HG02938 (cell line): Measurements from ENCODE around the gene DPYSL3.
A peak's percentile ranks its signal among the peaks of the same experiment; 100 is the strongest.
"Not testable (repeated sequence)": the region's sequence is repeated elsewhere in the genome, so short reads cannot be mapped to it uniquely, and the experiment has no call there.

ENCODE experiments used
- ATAC-seq: cut with Tn5 transposase; IDR thresholded peaks from one replicate; pipeline ENCODE4 v1.9.1; 2021; ENCODE audit warnings: mild to moderate bottlenecking, moderate library complexity; ENCODE audit not compliant: unreplicated experiment

DPYSL3 gene

GRCh38 chr5:147509710-147510651 is at the start of gene DPYSL3:
Gene DPYSL3, minus strand, starts transcription at chr5:147510068. Its CDS starts 210 bp downstream, at chr5:147509858.
- ATAC-seq: no peak

DNA sequence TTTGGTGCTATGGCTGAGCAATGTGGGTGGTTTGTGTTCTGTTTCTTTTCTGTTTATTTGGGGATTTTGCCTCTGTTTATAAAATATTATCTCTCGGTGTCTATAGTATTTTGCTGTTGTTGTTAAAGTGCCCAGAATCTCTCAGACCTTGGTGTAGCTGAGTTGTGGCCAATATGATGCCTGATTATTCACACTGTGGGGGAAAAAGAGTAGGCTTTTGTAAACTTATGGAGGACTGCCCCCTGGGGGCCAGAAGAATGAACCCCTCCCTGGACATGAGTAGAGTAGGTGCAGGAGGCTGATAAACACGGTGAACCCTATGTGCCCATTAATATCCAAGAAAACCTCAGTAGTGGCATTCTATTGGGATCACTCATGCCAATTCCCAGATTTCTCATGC is 49.0 kb upstream of the DPYSL3 start:
- peak; percentile 61 for ATAC-seq

- no peak for ATAC-seq
These were observed 48.2 kb upstream of the DPYSL3 start for GRCh38 chr5:147557876-147558745.

GRCh38 chr5:147555176-147555575 is 45.3 kb upstream of the DPYSL3 start:
- ATAC-seq: no peak

GRCh38 chr5:147554261-147554817 is 44.5 kb upstream of the DPYSL3 start:
- ATAC-seq: no peak

DNA sequence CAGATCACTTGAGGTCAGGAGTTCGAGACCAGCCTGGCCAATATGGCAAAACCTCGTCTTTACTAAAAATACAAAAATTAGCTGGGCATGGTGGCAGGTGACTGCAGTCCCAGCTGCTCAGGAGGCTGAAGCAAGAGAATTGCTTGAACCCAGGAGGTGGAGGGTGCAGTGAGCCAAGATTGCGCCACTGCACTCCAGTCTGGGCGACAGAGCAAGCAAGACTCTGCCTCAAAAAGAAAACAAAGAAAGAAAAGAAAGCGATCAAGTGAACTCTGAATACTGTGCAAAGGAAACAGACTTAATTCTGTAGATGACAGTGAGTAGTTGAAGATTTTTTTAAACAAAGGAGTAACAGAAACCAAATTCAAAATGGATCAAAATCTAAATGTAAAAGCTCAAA is 43.9 kb upstream of the DPYSL3 start:
- ATAC-seq: not testable (repeated sequence)

DNA sequence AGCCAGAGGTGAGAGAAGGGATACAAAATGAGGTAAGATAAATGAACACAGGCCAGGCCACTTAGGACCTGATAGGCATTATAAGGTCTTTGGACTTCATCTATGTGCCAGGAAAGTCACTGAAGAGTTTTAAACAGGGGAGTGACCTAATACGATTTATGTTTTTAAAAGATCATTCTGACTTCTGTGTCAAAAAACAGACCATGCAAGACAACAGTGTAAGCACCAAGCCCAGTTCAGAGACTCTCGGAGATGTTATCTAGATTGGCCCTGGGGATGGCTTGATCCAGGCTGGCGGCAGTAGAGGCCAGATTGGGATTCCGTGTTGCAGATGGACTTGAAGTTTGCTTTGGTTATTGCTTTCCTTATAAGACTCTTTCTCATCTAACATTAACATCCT is 43.0 kb upstream of the DPYSL3 start:
- no peak for ATAC-seq

DNA sequence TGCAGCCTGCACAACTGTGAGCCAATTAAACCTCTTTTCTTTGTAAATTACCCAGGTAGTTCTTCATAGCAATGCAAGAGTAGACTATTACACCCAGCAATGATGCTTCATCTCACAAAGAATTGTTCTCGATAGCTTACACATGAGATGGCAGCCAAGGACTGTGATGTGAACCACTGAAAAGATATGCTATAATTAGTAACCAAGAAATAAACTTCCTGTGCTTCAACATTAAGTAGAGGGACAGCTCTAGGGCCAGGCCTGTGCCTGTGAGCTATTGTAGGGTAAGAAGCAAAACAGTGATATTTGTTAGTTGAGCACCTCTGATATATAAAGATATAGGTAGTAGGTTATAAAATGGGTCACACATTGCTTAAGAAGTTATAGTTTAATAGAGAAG is 41.8 kb upstream of the DPYSL3 start:
- ATAC-seq: no peak

- ATAC-seq: no peak
These were observed 37.9 kb upstream of the DPYSL3 start for GRCh38 chr5:147547730-147548129.

- ATAC-seq: no peak
These were observed 34.7 kb upstream of the DPYSL3 start for GRCh38 chr5:147544556-147544955.

- ATAC-seq: no peak
These were observed 29.2 kb upstream of the DPYSL3 start for GRCh38 chr5:147539053-147539452.

DNA sequence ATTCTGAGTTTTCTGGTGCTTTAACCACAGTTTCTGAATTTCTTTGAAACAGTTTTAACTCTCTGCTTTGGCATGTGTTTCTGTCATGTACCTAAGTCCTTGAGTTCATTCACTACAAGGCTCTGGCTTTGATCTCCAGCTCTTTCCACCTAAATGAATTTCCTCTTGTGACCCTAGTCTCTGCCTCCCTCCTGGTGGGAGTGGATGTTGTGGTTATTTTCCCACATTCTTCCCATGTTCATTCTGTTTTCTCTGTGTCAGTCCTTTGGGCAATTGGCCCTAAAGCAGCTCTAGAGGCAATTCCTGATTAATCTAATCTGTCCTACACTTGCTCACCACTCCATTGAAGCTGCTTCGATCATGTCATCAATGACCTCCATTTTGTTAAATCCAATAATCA is 28.4 kb upstream of the DPYSL3 start:
- ATAC-seq: no peak

- ATAC-seq: no peak
These were observed 24.5 kb upstream of the DPYSL3 start for GRCh38 chr5:147534172-147534951.

DNA sequence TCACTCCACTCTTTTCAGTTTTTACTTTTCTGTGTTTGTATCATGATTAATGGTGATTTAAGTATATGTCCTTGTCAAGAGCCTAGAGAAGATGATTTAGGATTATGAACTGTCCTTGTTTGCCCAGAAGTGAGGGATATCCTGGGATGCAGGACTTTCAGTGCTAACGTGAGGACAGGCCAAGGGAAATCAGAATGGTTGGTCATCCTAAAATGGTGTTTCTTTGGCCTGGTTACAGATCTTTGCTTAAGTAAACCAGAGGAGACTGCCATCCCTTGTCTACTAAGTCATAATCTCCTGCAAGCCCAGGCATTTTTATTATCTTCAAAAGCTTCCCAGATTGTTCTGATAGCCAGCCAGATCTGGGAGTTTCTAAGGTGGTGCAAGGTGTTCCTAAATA is 22.3 kb upstream of the DPYSL3 start:
- ATAC-seq: no peak

DNA sequence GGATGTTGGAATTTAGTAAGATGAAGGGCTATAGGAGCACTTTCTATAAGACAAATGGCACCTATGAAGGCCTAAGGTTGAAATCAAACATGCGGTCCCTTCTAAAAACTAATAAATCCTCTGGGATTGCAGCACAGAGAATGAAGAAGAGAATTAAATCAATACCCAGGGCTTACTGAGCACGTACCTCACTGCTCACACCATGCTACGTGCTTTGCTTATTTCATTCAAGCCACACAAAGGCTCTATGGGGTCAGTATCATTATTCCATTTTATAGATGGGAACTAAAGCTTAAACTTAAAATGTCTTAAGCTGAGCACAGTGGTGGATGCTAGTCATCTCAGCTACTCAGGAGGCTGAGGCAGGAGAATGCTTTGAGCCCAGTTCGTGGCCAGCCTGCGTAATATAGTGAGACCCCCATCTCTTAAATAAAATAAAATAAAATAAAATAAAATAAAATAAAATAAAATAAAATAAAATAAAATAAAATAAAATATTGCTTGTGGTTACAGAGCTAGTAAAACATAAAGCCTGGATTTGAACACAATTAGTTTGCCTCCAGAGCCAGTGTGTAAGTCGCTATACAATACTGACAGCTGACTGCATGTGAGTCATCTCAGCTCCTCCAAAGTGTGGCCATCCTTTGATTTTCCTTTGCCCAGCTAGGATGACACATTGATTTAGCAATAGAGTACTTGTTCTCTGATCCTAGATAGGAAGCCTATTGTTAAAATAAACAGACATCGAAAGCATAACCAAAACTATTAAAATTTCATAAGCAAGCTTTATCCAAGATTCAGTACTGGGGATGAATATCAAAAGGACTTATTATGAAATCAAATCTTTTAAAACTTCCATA is 20.9 kb upstream of the DPYSL3 start:
- no peak for ATAC-seq

- ATAC-seq: no peak
These were observed 13.2 kb upstream of the DPYSL3 start for GRCh38 chr5:147523069-147523468.

DNA sequence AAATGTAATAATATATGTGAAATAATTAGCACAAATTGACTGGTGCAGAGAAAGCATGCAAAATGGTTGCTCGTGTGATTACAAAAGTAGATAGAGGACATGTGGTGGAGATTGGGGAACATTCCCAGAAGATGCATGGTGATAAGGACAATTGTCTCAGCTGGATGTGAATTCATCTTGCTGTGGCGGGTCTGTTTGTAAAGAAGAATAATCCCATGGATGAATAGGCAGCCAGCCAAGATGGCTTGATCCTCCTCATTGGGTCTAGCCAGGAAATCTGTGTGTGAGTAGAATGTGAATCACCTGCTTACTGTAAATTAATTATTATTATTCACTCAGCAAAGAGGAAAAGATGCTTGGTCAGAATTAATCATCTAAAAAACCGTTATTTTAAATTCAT is 12.6 kb upstream of the DPYSL3 start:
- ATAC-seq: no peak

DNA sequence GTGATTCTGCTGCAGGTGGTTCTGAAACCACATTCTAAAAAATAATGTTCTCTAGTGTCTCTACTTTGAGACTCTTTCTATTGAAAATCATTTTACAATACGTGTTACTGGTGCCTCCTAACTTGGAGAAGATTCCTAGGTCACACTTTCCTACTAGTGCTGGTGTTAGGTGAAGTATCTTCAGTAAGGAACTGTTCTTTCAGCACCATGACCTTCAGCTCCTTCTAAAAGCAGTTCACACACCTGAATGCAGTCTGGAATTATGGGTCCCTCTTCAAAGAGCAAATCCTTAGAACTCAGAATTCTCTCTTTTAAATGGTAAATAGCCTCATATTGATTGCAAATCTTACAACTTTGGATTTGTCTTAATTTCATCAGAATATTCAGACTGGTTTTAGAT is 10.6 kb upstream of the DPYSL3 start:
- ATAC-seq: no peak

GRCh38 chr5:147519380-147519779 is 9.5 kb upstream of the DPYSL3 start:
- no peak for ATAC-seq

DNA sequence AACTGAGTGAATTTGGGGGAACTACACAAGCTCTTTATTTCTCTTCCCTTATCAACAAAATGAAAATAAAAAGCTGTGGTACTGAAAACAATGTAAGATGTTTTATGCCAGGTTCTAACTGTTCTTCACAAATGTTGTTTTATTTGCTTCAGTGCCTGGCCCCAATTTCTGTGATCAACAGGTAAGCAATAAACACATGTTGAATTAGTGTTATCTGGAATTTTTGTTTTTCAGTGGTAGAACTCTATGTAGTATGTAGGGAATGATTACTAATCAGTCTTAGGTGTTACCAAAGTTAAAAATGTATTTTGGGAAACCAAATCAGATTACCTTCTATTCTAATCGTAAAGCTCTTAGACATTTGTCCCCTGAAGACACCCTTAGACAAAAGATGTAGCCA is 7.5 kb upstream of the DPYSL3 start:
- ATAC-seq: no peak
